ENCODE data around the gene TBPL1. TPM values are rescaled to one million over a fixed set of nuclear protein-coding genes. Genes with fewer than 3 reads are reported as not detected.

TBPL1 gene
- total RNA-seq, 3 donors from 2014 or later, result 10.2 to 16.4 (median 15.4) TPM

- Histone ChIP-seq H3K9me3 (no peaks in the 10 kb centered on the region), H3K4me1 (peaks cover 0 to 3% of the 10 kb centered on the region in 2 donors), H3K27ac (peak overlapping the region; percentile 64 to 75), H3K27me3 (no peaks in the 10 kb centered on the region), H3K4me3 (no peak overlapping the region), H3K36me3 (no peaks in the 10 kb centered on the region)
- intact Hi-C loops (cut with DNase I; ENCODE audit: low total_unique reads), result no loop called here
- TF ChIP-seq POLR2AphosphoS5 (IDR thresholded peaks at IDR 0.05) (no peak), POLR2A (IDR thresholded peaks at IDR 0.05) (no peak)
- TF ChIP-seq, protein P1, sequence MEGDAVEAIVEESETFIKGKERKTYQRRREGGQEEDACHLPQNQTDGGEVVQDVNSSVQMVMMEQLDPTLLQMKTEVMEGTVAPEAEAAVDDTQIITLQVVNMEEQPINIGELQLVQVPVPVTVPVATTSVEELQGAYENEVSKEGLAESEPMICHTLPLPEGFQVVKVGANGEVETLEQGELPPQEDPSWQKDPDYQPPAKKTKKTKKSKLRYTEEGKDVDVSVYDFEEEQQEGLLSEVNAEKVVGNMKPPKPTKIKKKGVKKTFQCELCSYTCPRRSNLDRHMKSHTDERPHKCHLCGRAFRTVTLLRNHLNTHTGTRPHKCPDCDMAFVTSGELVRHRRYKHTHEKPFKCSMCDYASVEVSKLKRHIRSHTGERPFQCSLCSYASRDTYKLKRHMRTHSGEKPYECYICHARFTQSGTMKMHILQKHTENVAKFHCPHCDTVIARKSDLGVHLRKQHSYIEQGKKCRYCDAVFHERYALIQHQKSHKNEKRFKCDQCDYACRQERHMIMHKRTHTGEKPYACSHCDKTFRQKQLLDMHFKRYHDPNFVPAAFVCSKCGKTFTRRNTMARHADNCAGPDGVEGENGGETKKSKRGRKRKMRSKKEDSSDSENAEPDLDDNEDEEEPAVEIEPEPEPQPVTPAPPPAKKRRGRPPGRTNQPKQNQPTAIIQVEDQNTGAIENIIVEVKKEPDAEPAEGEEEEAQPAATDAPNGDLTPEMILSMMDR (IDR thresholded peaks at IDR 0.05), result no peak
- peak in 1 of 2 donors; percentile 58 for DNase-seq (ENCODE audit: low spot score in 2 of 2)
Observed at GRCh38 chr6:134035823-134036296, 82.8 kb downstream of the TBPL1 start.

DNA sequence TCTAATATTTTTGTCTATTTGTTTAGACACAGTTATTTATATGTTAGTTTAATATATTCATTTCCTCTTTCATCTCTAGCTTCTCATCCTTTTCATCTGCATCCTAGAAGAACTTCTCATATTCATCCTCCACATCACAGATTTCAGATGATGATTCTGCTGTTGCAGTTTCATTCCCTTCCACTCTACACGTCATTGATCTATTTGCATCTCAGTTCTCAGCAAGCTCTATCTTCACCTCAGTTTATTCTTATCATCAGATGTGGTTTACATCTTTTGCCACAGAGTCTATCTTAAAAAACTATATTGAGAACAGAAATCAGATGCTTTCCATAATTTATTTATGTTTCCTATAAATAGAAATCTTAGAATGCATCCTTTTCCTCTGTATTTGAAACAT lies 86.1 kb downstream of the TBPL1 start:
- H3K27me3 ChIP-seq, result no peaks in the 10 kb centered on the region
- H3K27ac ChIP-seq, result no peak overlapping the region
- no peaks in the 10 kb centered on the region for H3K36me3 ChIP-seq
- H3K4me1 ChIP-seq, result peaks cover 0 to 3% of the 10 kb centered on the region in 2 donors
- H3K4me3 ChIP-seq, result no peak overlapping the region
- no peak for TF ChIP-seq POLR2A (IDR thresholded peaks at IDR 0.05)
- H3K9me3 ChIP-seq, result no peaks in the 10 kb centered on the region
- intact Hi-C loops (cut with DNase I; ENCODE audit: low total_unique reads), result no loop called here
- DNase-seq (ENCODE audit: low spot score in 2 of 2), result no peak

Other genes starting within 250 kb of the TBPL1 start
- 1 to 10 TPM in 1 of 3 donors, not detected in 2; 1.0 TPM for gene TCF21, start 64.1 kb upstream of the TBPL1 start, total RNA-seq
- gene SLC2A12, start 99.4 kb downstream of the TBPL1 start, total RNA-seq, result 1 to 10 TPM in 2 of 3 donors, under 1 TPM in 1; 0.16 to 7.0 (median 2.3) TPM

Measured in breast epithelium (tissue), 4 donors.